Panc1 (cell line): ENCODE results near the gene FHIT.

Experiments used
- SIN3A ChIP-seq: IDR thresholded peaks from 2 replicates; pipeline ENCODE4 v1.6.1; 2012; ENCODE audit warnings: low read depth, mild to moderate bottlenecking, low read length, moderate library complexity, borderline replicate concordance; ENCODE audit not compliant: insufficient read depth
- TF ChIP-seq, protein P1 (sequence below), 2 experiments: IDR thresholded peaks; 2 replicates each; pipeline ENCODE4 v1.6.1; 2011 to 2012; ENCODE audit warnings: low read depth in 2 of 2, control low read depth in 1 of 2, low read length in 1 of 2, mild to moderate bottlenecking in 1 of 2, moderate library complexity in 1 of 2; ENCODE audit not compliant: insufficient read depth in 1 of 2
- TF ChIP-seq, protein P2 (sequence below): fragments of 450-650 bp; IDR thresholded peaks from 2 replicates; pipeline ENCODE4 v1.5.1; 2017; ENCODE audit warnings: mild to moderate bottlenecking

DNA sequence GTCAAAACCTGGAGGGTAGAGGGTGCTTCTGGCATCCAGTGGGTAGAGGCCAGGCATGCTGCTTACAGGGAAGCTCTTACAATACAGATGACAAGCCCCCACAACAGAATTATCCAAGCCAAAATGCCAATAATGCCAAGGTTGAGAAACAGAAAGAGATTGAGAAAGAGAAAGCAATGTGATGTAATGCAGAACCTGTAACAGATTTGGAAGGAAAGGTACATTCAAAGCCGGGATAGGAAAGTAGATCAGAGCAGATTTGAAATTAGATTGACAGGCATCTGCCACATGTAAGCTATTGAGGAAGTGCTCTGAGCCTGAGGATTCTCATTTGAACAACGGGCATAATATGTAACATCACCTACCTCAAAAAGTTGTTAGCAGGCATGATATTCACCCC is 157.9 kb downstream of the FHIT start:
- TF ChIP-seq, protein P1, sequence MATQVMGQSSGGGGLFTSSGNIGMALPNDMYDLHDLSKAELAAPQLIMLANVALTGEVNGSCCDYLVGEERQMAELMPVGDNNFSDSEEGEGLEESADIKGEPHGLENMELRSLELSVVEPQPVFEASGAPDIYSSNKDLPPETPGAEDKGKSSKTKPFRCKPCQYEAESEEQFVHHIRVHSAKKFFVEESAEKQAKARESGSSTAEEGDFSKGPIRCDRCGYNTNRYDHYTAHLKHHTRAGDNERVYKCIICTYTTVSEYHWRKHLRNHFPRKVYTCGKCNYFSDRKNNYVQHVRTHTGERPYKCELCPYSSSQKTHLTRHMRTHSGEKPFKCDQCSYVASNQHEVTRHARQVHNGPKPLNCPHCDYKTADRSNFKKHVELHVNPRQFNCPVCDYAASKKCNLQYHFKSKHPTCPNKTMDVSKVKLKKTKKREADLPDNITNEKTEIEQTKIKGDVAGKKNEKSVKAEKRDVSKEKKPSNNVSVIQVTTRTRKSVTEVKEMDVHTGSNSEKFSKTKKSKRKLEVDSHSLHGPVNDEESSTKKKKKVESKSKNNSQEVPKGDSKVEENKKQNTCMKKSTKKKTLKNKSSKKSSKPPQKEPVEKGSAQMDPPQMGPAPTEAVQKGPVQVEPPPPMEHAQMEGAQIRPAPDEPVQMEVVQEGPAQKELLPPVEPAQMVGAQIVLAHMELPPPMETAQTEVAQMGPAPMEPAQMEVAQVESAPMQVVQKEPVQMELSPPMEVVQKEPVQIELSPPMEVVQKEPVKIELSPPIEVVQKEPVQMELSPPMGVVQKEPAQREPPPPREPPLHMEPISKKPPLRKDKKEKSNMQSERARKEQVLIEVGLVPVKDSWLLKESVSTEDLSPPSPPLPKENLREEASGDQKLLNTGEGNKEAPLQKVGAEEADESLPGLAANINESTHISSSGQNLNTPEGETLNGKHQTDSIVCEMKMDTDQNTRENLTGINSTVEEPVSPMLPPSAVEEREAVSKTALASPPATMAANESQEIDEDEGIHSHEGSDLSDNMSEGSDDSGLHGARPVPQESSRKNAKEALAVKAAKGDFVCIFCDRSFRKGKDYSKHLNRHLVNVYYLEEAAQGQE (IDR thresholded peaks at IDR 0.05; ENCODE audit: insufficient read depth in 1 of 2, low read depth in 2 of 2, low read length in 1 of 2) = no peak
- TF ChIP-seq, protein P2, sequence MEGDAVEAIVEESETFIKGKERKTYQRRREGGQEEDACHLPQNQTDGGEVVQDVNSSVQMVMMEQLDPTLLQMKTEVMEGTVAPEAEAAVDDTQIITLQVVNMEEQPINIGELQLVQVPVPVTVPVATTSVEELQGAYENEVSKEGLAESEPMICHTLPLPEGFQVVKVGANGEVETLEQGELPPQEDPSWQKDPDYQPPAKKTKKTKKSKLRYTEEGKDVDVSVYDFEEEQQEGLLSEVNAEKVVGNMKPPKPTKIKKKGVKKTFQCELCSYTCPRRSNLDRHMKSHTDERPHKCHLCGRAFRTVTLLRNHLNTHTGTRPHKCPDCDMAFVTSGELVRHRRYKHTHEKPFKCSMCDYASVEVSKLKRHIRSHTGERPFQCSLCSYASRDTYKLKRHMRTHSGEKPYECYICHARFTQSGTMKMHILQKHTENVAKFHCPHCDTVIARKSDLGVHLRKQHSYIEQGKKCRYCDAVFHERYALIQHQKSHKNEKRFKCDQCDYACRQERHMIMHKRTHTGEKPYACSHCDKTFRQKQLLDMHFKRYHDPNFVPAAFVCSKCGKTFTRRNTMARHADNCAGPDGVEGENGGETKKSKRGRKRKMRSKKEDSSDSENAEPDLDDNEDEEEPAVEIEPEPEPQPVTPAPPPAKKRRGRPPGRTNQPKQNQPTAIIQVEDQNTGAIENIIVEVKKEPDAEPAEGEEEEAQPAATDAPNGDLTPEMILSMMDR = no peak
- no peak for TF ChIP-seq SIN3A
